Measurements from ENCODE around the gene CNBP. TPM values are rescaled to one million over a fixed set of nuclear protein-coding genes. Genes with fewer than 3 reads are reported as not detected.
A peak's percentile ranks its signal among the peaks of the same experiment; 100 is the strongest.

Gene CNBP
- total and polyA plus RNA-seq, 2 donors (not counting 3 experiments of a cell fraction or from before 2014, with no cell fraction given), result 196 to 205 TPM

DNA sequence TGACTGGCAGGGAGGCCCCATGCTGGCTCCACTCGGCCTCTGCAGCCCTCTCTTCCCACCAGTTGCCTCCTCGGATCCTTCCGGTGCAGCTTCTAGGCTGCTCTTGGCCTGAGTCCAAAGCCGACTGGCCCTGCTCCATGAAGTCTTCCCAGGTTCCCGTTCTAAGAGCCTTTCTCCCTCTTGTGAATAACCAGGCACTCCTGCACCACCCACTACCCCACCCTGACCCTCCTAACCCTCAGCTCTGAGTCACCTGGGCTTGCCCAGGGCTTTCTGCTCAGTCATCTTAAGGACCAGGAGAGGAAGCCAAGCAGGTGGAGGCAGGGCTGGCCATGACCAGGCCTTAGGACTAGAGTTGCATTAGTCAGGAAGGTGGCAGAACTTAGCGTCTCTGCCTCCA, 28.1 kb upstream of the CNBP start:
- no peaks in the 10 kb centered on the region for H3K9me3 ChIP-seq (replicated peaks; ENCODE audit: control insufficient read depth, insufficient read depth, low read length)
- H3K36me3 ChIP-seq (ENCODE audit: control insufficient read depth in 2 of 2, extremely low read depth in 1 of 2, insufficient read depth in 2 of 2, low read length in 2 of 2), result no peaks in the 10 kb centered on the region
- H2AFZ ChIP-seq (ENCODE audit: low read depth, low read length), result peak overlapping the region; percentile 5
- POLR2A ChIA-PET, result interaction anchor here (1.5 kb wide), 1 partner anchor 14 kb away, joined by 3 read pairs; no protein-coding TSS in a partner anchor
- intact Hi-C loops (cut with micrococcal nuclease), result loop anchor here (5.0 kb wide), 1 partner anchor 36 kb away; the partner anchor contains the start of gene COPG1
- FAIRE-seq, result peak; percentile 68
- TF ChIP-seq FOS (IDR thresholded peaks at IDR 0.05; ENCODE audit: borderline replicate concordance, insufficient read depth, low read length) (peak; percentile 48), MYC (IDR thresholded peaks at IDR 0.05; ENCODE audit: low read depth, low read length) (no peak)
- no peak overlapping the region for H3K4me3 ChIP-seq (replicated peaks in 1 of 3; ENCODE audit: insufficient read depth in 1 of 3, low read depth in 1 of 3, low read length in 3 of 3)
- H3K9me1 ChIP-seq (replicated peaks; ENCODE audit: control insufficient read depth, extremely low read depth, insufficient read depth, low read length), result no peaks in the 10 kb centered on the region
- dilution Hi-C loops (cut with MboI; ENCODE audit: extremely low pct_ligation_motif_present, low sequenced_read_pairs), result no loop called here
- DNase-seq (ENCODE audit: low read depth, low spot score), result peak; percentile 75
- no peaks in the 10 kb centered on the region for H3K27me3 ChIP-seq (ENCODE audit: control insufficient read depth in 2 of 2, insufficient read depth in 2 of 2, low read length in 2 of 2)
- H3K4me1 ChIP-seq (ENCODE audit: control insufficient read depth, extremely low read depth, insufficient read depth, low read length), result peaks cover 8% of the 10 kb centered on the region
- no peak overlapping the region for H3K4me2 ChIP-seq (ENCODE audit: insufficient read depth, low read length)
- no peaks in the 10 kb centered on the region for H3K79me2 ChIP-seq (ENCODE audit: control insufficient read depth, insufficient read depth, low read length)
- H4K20me1 ChIP-seq (replicated peaks; ENCODE audit: control insufficient read depth, extremely low read depth, insufficient read depth, low read length), result no peaks in the 10 kb centered on the region
- H3K9ac ChIP-seq (replicated peaks; ENCODE audit: extremely low read depth, insufficient read depth, low read length), result no peak overlapping the region
- CTCF ChIA-PET, result interaction anchor here (0.6 to 2.4 kb wide), 6 partner anchors 13 to 50 kb away, joined by 3 to 10 read pairs (median 4); no protein-coding TSS in a partner anchor
- BruUV-seq (replicated peaks), result no TSS peak
- H3K27ac ChIP-seq (ENCODE audit: insufficient read depth, low read depth, low read length), result no peak overlapping the region

GRCh38 chr3:129211345-129211744, 27.6 kb upstream of the CNBP start:
- dilution Hi-C loops (cut with MboI; ENCODE audit: extremely low pct_ligation_motif_present, low sequenced_read_pairs) (no loop called here), intact Hi-C loops (cut with micrococcal nuclease) (loop anchor here (5.0 kb wide), 1 partner anchor 36 kb away; the partner anchor contains the start of gene COPG1)
- H3K4me1 ChIP-seq (ENCODE audit: control insufficient read depth, extremely low read depth, insufficient read depth, low read length), result peaks cover 8% of the 10 kb centered on the region
- H3K79me2 ChIP-seq (ENCODE audit: control insufficient read depth, insufficient read depth, low read length), result no peaks in the 10 kb centered on the region
- no peak overlapping the region for H3K27ac ChIP-seq (ENCODE audit: insufficient read depth, low read depth, low read length)
- no TSS peak for BruUV-seq (replicated peaks)
- H3K27me3 ChIP-seq (ENCODE audit: control insufficient read depth in 2 of 2, insufficient read depth in 2 of 2, low read length in 2 of 2), result no peaks in the 10 kb centered on the region
- H3K4me3 ChIP-seq (replicated peaks in 1 of 3; ENCODE audit: insufficient read depth in 1 of 3, low read depth in 1 of 3, low read length in 3 of 3), result no peak overlapping the region
- POLR2A ChIA-PET, result interaction anchor here (1.5 kb wide), 1 partner anchor 14 kb away, joined by 3 read pairs; no protein-coding TSS in a partner anchor
- H3K9ac ChIP-seq (replicated peaks; ENCODE audit: extremely low read depth, insufficient read depth, low read length), result no peak overlapping the region
- TF ChIP-seq JUN (IDR thresholded peaks at IDR 0.05; ENCODE audit: borderline replicate concordance, insufficient read depth, insufficient read length, low read depth) (no peak), POLR2AphosphoS5 (IDR thresholded peaks at IDR 0.05; ENCODE audit: insufficient read depth, low read depth, low read length) (no peak), EZH2 (IDR thresholded peaks at IDR 0.05; ENCODE audit: borderline replicate concordance, low read depth, low read length, severe bottlenecking) (no peak)
- TF ChIP-seq, protein P1, sequence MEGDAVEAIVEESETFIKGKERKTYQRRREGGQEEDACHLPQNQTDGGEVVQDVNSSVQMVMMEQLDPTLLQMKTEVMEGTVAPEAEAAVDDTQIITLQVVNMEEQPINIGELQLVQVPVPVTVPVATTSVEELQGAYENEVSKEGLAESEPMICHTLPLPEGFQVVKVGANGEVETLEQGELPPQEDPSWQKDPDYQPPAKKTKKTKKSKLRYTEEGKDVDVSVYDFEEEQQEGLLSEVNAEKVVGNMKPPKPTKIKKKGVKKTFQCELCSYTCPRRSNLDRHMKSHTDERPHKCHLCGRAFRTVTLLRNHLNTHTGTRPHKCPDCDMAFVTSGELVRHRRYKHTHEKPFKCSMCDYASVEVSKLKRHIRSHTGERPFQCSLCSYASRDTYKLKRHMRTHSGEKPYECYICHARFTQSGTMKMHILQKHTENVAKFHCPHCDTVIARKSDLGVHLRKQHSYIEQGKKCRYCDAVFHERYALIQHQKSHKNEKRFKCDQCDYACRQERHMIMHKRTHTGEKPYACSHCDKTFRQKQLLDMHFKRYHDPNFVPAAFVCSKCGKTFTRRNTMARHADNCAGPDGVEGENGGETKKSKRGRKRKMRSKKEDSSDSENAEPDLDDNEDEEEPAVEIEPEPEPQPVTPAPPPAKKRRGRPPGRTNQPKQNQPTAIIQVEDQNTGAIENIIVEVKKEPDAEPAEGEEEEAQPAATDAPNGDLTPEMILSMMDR (IDR thresholded peaks at IDR 0.05; ENCODE audit: extremely low read depth in 1 of 2, insufficient read depth in 1 of 2, low read depth in 1 of 2, low read length in 2 of 2), result no peak
- no peak for FAIRE-seq
- DNase-seq (ENCODE audit: low read depth, low spot score), result no peak
- no peaks in the 10 kb centered on the region for H3K9me3 ChIP-seq (replicated peaks; ENCODE audit: control insufficient read depth, insufficient read depth, low read length)
- H3K4me2 ChIP-seq (ENCODE audit: insufficient read depth, low read length), result no peak overlapping the region
- no peaks in the 10 kb centered on the region for H3K36me3 ChIP-seq (ENCODE audit: control insufficient read depth in 2 of 2, extremely low read depth in 1 of 2, insufficient read depth in 2 of 2, low read length in 2 of 2)
- H4K20me1 ChIP-seq (replicated peaks; ENCODE audit: control insufficient read depth, extremely low read depth, insufficient read depth, low read length), result no peaks in the 10 kb centered on the region
- peak overlapping the region; percentile 5 for H2AFZ ChIP-seq (ENCODE audit: low read depth, low read length)
- CTCF ChIA-PET, result interaction anchor here (1.4 to 2.4 kb wide), 5 partner anchors 14 to 50 kb away, joined by 3 to 10 read pairs (median 4); no protein-coding TSS in a partner anchor
- no peaks in the 10 kb centered on the region for H3K9me1 ChIP-seq (replicated peaks; ENCODE audit: control insufficient read depth, extremely low read depth, insufficient read depth, low read length)

All from endothelial cell of umbilical vein (primary cell).